GM21529 (cell line): ENCODE measurements around the gene LINGO4.

Experiments used
- ATAC-seq: cut with Tn5 transposase; IDR thresholded peaks from one replicate; pipeline ENCODE4 v1.9.1; 2021; ENCODE audit not compliant: unreplicated experiment

The LINGO4 gene

GRCh38 chr1:151835596-151835995 is 30.4 kb upstream of the LINGO4 start:
- ATAC-seq: no peak

GRCh38 chr1:151834239-151834638 is 29.0 kb upstream of the LINGO4 start:
- ATAC-seq: no peak

- no peak for ATAC-seq
Observed at GRCh38 chr1:151833172-151833900, 28.1 kb upstream of the LINGO4 start.

- no peak for ATAC-seq
Observed at GRCh38 chr1:151832318-151832980, 27.2 kb upstream of the LINGO4 start.

GRCh38 chr1:151831605-151832004 is 26.4 kb upstream of the LINGO4 start, which contains the start of gene RORC:
Gene RORC (minus strand): TSS chr1:151831802. CDS start chr1:151831764, 38 bp downstream.
- ATAC-seq: no peak

GRCh38 chr1:151831256-151831591 is 26.0 kb upstream of the LINGO4 start:
- no peak for ATAC-seq

GRCh38 chr1:151830055-151830454 is 24.8 kb upstream of the LINGO4 start:
- no peak for ATAC-seq

GRCh38 chr1:151829352-151830046 is 24.3 kb upstream of the LINGO4 start:
- ATAC-seq: no peak

- ATAC-seq: no peak
Observed at GRCh38 chr1:151828921-151829320, 23.7 kb upstream of the LINGO4 start.

GRCh38 chr1:151827853-151828252 is 22.6 kb upstream of the LINGO4 start:
- ATAC-seq: no peak

- ATAC-seq: no peak
Observed at GRCh38 chr1:151825751-151826660, 20.8 kb upstream of the LINGO4 start.

GRCh38 chr1:151825204-151825603 is 20.0 kb upstream of the LINGO4 start:
- ATAC-seq: no peak

- no peak for ATAC-seq
Observed at GRCh38 chr1:151823175-151823574, 18.0 kb upstream of the LINGO4 start.

- no peak for ATAC-seq
Observed at GRCh38 chr1:151822404-151822803, 17.2 kb upstream of the LINGO4 start.

GRCh38 chr1:151820940-151821339 is 15.7 kb upstream of the LINGO4 start:
- ATAC-seq: no peak

GRCh38 chr1:151819976-151820623 is 14.9 kb upstream of the LINGO4 start:
- ATAC-seq: no peak

GRCh38 chr1:151819227-151819835 is 14.1 kb upstream of the LINGO4 start:
- ATAC-seq: no peak

GRCh38 chr1:151817353-151817730 is 12.1 kb upstream of the LINGO4 start:
- no peak for ATAC-seq

- no peak for ATAC-seq
Observed at GRCh38 chr1:151816548-151817352, 11.5 kb upstream of the LINGO4 start.
